ENCODE measurements around the gene MAML3.

Gene MAML3

GRCh38 chr4:139884438-139884837, 269.5 kb downstream of the MAML3 start:
- Histone ChIP-seq H3K4me2 (ENCODE audit: insufficient read depth, low read length, poor library complexity, severe bottlenecking) (no peak overlapping the region), H3K79me1 (ENCODE audit: low read depth, low read length) (no peaks in the 10 kb centered on the region), H2BK5ac (ENCODE audit: low read length) (no peak overlapping the region), H2BK120ac (ENCODE audit: low read depth, low read length) (no peak overlapping the region), H3K23ac (ENCODE audit: low read depth, low read length, poor library complexity) (no peak overlapping the region), H3K18ac (ENCODE audit: low read length) (no peak overlapping the region), H4K91ac (ENCODE audit: low read depth, low read length, poor library complexity) (no peak overlapping the region), H3K4ac (ENCODE audit: low read length) (no peak overlapping the region), H2AFZ (ENCODE audit: low read length) (no peak overlapping the region), H3K27me3 (ENCODE audit: control insufficient read depth in 3 of 3, insufficient read depth in 3 of 3, low read depth in 1 of 3, low read length in 3 of 3) (no peaks in the 10 kb centered on the region), H3K14ac (ENCODE audit: low read length) (no peak overlapping the region), H3K9me3 (replicated peaks in 1 of 2; ENCODE audit: control insufficient read depth in 2 of 2, insufficient read depth in 1 of 2, low read depth in 1 of 2, low read length in 2 of 2) (no peaks in the 10 kb centered on the region), H3K4me1 (ENCODE audit: control insufficient read depth in 2 of 2, insufficient read depth in 1 of 2, low read depth in 1 of 2, low read length in 2 of 2) (peaks cover 10 to 13% of the 10 kb centered on the region in 2 donors), H2AK5ac (ENCODE audit: low read depth, low read length) (no peak overlapping the region), H3K27ac (replicated peaks; ENCODE audit: low read length) (no peak overlapping the region), H4K8ac (ENCODE audit: low read depth, low read length) (no peak overlapping the region), H2BK15ac (ENCODE audit: low read length) (no peak overlapping the region), H3K9ac (ENCODE audit: low read depth, low read length, poor library complexity) (no peak overlapping the region), H3K4me3 (ENCODE audit: low read length in 2 of 2) (no peak overlapping the region), H3K36me3 (replicated peaks in 1 of 2; ENCODE audit: control insufficient read depth in 2 of 2, insufficient read depth in 2 of 2, low read length in 2 of 2) (peaks cover 0 to 5% of the 10 kb centered on the region in 2 donors), H2BK12ac (ENCODE audit: low read length) (no peak overlapping the region)
- WGBS, 2 donors (ENCODE audit: extremely low coverage in 2 of 2, insufficient read length in 2 of 2, insufficient replicate concordance in 1 of 2), result no CpG with 5 or more reads among the region's 3 CpGs
- no peak for DNase-seq (ENCODE audit: low spot score)

- no peaks in the 10 kb centered on the region for H3K79me1 ChIP-seq (ENCODE audit: low read depth, low read length)
- no peaks in the 10 kb centered on the region for H3K36me3 ChIP-seq (replicated peaks in 1 of 2; ENCODE audit: control insufficient read depth in 2 of 2, insufficient read depth in 2 of 2, low read length in 2 of 2)
- H3K27me3 ChIP-seq (ENCODE audit: control insufficient read depth in 3 of 3, insufficient read depth in 3 of 3, low read depth in 1 of 3, low read length in 3 of 3), result no peaks in the 10 kb centered on the region
- H2BK5ac ChIP-seq (ENCODE audit: low read length), result no peak overlapping the region
- no peak overlapping the region for H3K14ac ChIP-seq (ENCODE audit: low read length)
- no peak overlapping the region for H4K91ac ChIP-seq (ENCODE audit: low read depth, low read length, poor library complexity)
- H3K27ac ChIP-seq (replicated peaks; ENCODE audit: low read length), result no peak overlapping the region
- no peak overlapping the region for H2BK120ac ChIP-seq (ENCODE audit: low read depth, low read length)
- no peak overlapping the region for H3K4me3 ChIP-seq (ENCODE audit: low read length in 2 of 2)
- no peak overlapping the region for H2BK15ac ChIP-seq (ENCODE audit: low read length)
- WGBS, 2 donors (ENCODE audit: extremely low coverage in 2 of 2, insufficient read length in 2 of 2, insufficient replicate concordance in 1 of 2), result no CpG with 5 or more reads among the region's 5 CpGs
- no peak overlapping the region for H3K23ac ChIP-seq (ENCODE audit: low read depth, low read length, poor library complexity)
- H4K8ac ChIP-seq (ENCODE audit: low read depth, low read length), result no peak overlapping the region
- H3K4ac ChIP-seq (ENCODE audit: low read length), result no peak overlapping the region
- peaks cover 14 to 16% of the 10 kb centered on the region in 2 donors for H3K4me1 ChIP-seq (ENCODE audit: control insufficient read depth in 2 of 2, insufficient read depth in 1 of 2, low read depth in 1 of 2, low read length in 2 of 2)
- H2AK5ac ChIP-seq (ENCODE audit: low read depth, low read length), result no peak overlapping the region
- H2BK12ac ChIP-seq (ENCODE audit: low read length), result no peak overlapping the region
- H3K18ac ChIP-seq (ENCODE audit: low read length), result no peak overlapping the region
- H2AFZ ChIP-seq (ENCODE audit: low read length), result no peak overlapping the region
- no peak for DNase-seq (ENCODE audit: low spot score)
- no peak overlapping the region for H3K9ac ChIP-seq (ENCODE audit: low read depth, low read length, poor library complexity)
- H3K9me3 ChIP-seq (replicated peaks in 1 of 2; ENCODE audit: control insufficient read depth in 2 of 2, insufficient read depth in 1 of 2, low read depth in 1 of 2, low read length in 2 of 2), result no peaks in the 10 kb centered on the region
- H3K4me2 ChIP-seq (ENCODE audit: insufficient read depth, low read length, poor library complexity, severe bottlenecking), result no peak overlapping the region
Measured at GRCh38 chr4:139880841-139881240, 273.1 kb downstream of the MAML3 start.

- Histone ChIP-seq H2BK12ac (ENCODE audit: low read length) (no peak overlapping the region), H3K4ac (ENCODE audit: low read length) (no peak overlapping the region), H3K79me1 (ENCODE audit: low read depth, low read length) (no peaks in the 10 kb centered on the region), H2BK5ac (ENCODE audit: low read length) (no peak overlapping the region), H4K8ac (ENCODE audit: low read depth, low read length) (no peak overlapping the region), H3K18ac (ENCODE audit: low read length) (no peak overlapping the region), H3K27me3 (ENCODE audit: control insufficient read depth in 3 of 3, insufficient read depth in 3 of 3, low read depth in 1 of 3, low read length in 3 of 3) (no peaks in the 10 kb centered on the region), H2BK120ac (ENCODE audit: low read depth, low read length) (no peak overlapping the region), H3K14ac (ENCODE audit: low read length) (no peak overlapping the region), H2AFZ (ENCODE audit: low read length) (no peak overlapping the region), H3K9ac (ENCODE audit: low read depth, low read length, poor library complexity) (no peak overlapping the region), H3K36me3 (replicated peaks in 1 of 2; ENCODE audit: control insufficient read depth in 2 of 2, insufficient read depth in 2 of 2, low read length in 2 of 2) (no peaks in the 10 kb centered on the region), H3K23ac (ENCODE audit: low read depth, low read length, poor library complexity) (no peak overlapping the region), H4K91ac (ENCODE audit: low read depth, low read length, poor library complexity) (no peak overlapping the region), H2BK15ac (ENCODE audit: low read length) (no peak overlapping the region), H3K9me3 (replicated peaks in 1 of 2; ENCODE audit: control insufficient read depth in 2 of 2, insufficient read depth in 1 of 2, low read depth in 1 of 2, low read length in 2 of 2) (peaks cover 3 to 4% of the 10 kb centered on the region in 2 donors), H2AK5ac (ENCODE audit: low read depth, low read length) (no peak overlapping the region), H3K4me3 (ENCODE audit: low read length in 2 of 2) (no peak overlapping the region), H3K4me2 (ENCODE audit: insufficient read depth, low read length, poor library complexity, severe bottlenecking) (no peak overlapping the region), H3K27ac (replicated peaks; ENCODE audit: low read length) (no peak overlapping the region), H3K4me1 (ENCODE audit: control insufficient read depth in 2 of 2, insufficient read depth in 1 of 2, low read depth in 1 of 2, low read length in 2 of 2) (peaks cover 20 to 22% of the 10 kb centered on the region in 2 donors)
- WGBS, 2 donors (ENCODE audit: extremely low coverage in 2 of 2, insufficient read length in 2 of 2, insufficient replicate concordance in 1 of 2), result no CpG with 5 or more reads among the region's 9 CpGs
- no peak for DNase-seq (ENCODE audit: low spot score)
Measured at GRCh38 chr4:139878050-139878449, 275.9 kb downstream of the MAML3 start.

GRCh38 chr4:139876337-139876941, 277.5 kb downstream of the MAML3 start:
- no peak overlapping the region for H2BK120ac ChIP-seq (ENCODE audit: low read depth, low read length)
- H2AFZ ChIP-seq (ENCODE audit: low read length), result no peak overlapping the region
- H3K4me1 ChIP-seq (ENCODE audit: control insufficient read depth in 2 of 2, insufficient read depth in 1 of 2, low read depth in 1 of 2, low read length in 2 of 2), result peaks cover 21 to 30% of the 10 kb centered on the region in 2 donors
- peak overlapping the region; percentile 86 for H3K18ac ChIP-seq (ENCODE audit: low read length)
- H2AK5ac ChIP-seq (ENCODE audit: low read depth, low read length), result no peak overlapping the region
- H3K23ac ChIP-seq (ENCODE audit: low read depth, low read length, poor library complexity), result no peak overlapping the region
- no peak overlapping the region for H3K4me3 ChIP-seq (ENCODE audit: low read length in 2 of 2)
- no peak overlapping the region for H2BK5ac ChIP-seq (ENCODE audit: low read length)
- H3K36me3 ChIP-seq (replicated peaks in 1 of 2; ENCODE audit: control insufficient read depth in 2 of 2, insufficient read depth in 2 of 2, low read length in 2 of 2), result no peaks in the 10 kb centered on the region
- no peak overlapping the region for H3K4me2 ChIP-seq (ENCODE audit: insufficient read depth, low read length, poor library complexity, severe bottlenecking)
- H3K9me3 ChIP-seq (replicated peaks in 1 of 2; ENCODE audit: control insufficient read depth in 2 of 2, insufficient read depth in 1 of 2, low read depth in 1 of 2, low read length in 2 of 2), result peaks cover 3 to 4% of the 10 kb centered on the region in 2 donors
- H3K14ac ChIP-seq (ENCODE audit: low read length), result no peak overlapping the region
- no peak overlapping the region for H3K4ac ChIP-seq (ENCODE audit: low read length)
- no peak overlapping the region for H3K9ac ChIP-seq (ENCODE audit: low read depth, low read length, poor library complexity)
- no peak overlapping the region for H4K91ac ChIP-seq (ENCODE audit: low read depth, low read length, poor library complexity)
- no peaks in the 10 kb centered on the region for H3K79me1 ChIP-seq (ENCODE audit: low read depth, low read length)
- H4K8ac ChIP-seq (ENCODE audit: low read depth, low read length), result no peak overlapping the region
- H2BK15ac ChIP-seq (ENCODE audit: low read length), result no peak overlapping the region
- no peak overlapping the region for H3K27ac ChIP-seq (replicated peaks; ENCODE audit: low read length)
- no peaks in the 10 kb centered on the region for H3K27me3 ChIP-seq (ENCODE audit: control insufficient read depth in 3 of 3, insufficient read depth in 3 of 3, low read depth in 1 of 3, low read length in 3 of 3)
- DNase-seq (ENCODE audit: low spot score), result no peak
- no peak overlapping the region for H2BK12ac ChIP-seq (ENCODE audit: low read length)
- WGBS, 2 donors (ENCODE audit: extremely low coverage in 2 of 2, insufficient read length in 2 of 2, insufficient replicate concordance in 1 of 2), result no CpG with 5 or more reads among the region's 5 CpGs
